HL-60/S4 treated with retinoic acid at 250 ng/mL for 4 days and 3 days (cell line): ENCODE measurements around the gene ATRIP.
"Not testable (repeated sequence)": the region's sequence is repeated elsewhere in the genome, so short reads cannot be mapped to it uniquely, and the experiment has no call there.

Experiments
- in situ Hi-C: fragments of 300-500 bp; cut with MboI; formaldehyde crosslinking; loops from 2 replicates; pipeline ENCODE4 v1.7.0; 2022; ENCODE audit warnings: low sequenced_read_pairs

The ATRIP gene

DNA sequence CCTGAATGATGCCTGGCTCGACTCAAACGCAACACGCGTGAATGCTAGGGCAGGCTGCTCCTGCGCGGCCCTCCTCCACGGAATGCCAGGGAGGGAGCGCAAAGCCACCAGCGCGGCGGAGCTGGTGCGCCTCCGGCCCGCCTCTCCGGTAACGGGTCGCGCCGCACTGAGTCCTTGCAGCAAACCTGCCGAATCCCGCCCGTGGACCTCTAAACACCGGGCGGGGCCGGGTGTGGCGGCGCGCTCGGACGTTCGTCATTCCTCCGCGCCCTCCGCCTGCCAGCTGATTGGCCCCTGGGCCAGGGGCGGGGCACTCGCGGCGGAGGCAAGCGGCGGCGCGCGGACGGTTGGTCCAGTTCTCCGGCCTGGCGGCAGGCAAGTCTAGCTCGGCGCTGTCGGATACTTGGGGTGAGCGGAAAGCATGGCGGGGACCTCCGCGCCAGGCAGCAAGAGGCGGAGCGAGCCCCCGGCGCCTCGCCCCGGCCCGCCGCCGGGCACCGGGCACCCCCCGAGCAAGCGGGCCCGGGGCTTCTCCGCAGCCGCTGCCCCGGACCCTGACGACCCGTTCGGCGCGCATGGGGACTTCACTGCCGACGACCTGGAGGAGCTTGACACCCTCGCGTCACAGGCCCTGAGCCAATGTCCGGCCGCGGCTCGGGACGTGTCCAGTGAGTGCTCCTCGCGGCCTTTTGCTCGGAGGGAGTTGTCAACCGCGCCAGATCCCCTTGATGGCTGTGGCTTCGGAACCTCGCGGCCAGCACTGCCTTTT lies at the start of gene ATRIP:
Gene ATRIP (plus strand): TSS at position 313 of the 769 bp plus-strand sequence. CDS start 109 bp downstream, at position 422.
- in situ Hi-C loops: no loop called here

DNA sequence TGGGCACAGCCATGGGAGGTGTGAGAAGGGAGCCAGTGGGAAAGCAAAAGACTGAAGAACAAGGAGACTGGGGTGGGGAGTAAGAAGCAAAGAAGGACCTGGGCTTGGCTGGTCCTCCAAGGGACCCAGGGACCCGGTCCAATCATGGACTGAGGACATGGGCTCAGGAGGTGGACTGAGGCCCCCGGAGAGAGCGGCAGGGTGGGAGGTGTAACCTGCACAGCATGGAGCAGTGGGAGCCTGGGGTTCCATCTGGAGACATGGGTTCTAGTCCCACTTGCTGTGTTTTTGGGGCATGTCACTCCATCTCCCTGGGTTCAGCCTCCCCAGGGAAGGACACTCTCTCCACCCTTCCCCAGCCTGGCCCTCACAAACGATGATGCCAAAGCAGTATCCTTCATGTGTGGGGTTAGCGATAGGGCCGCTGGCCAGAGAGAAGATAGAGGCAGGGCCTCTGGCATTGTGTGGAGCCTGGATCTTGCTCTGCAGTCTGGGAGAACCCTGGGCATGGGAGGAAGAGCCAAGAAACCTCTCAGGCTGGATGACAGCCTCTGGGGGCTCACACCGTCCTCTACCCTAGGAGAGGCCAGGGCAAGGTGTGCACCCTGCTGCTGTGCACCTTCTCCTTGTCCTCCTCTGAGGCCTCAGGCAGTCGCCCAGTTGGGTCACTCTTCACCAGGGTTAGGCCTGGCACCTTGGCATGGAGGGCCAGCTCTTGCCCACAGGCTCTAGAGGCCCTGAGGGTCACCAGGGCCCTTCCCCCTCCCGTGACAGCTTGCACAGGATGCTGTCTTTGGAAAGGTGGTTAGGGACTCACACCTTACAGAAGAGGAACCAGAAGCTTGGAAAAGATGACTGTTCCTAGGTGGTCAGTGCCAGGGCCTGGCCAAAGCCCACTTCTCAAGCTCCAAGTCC lies 48.5 kb upstream of the ATRIP start:
- in situ Hi-C loops: no loop called here

DNA sequence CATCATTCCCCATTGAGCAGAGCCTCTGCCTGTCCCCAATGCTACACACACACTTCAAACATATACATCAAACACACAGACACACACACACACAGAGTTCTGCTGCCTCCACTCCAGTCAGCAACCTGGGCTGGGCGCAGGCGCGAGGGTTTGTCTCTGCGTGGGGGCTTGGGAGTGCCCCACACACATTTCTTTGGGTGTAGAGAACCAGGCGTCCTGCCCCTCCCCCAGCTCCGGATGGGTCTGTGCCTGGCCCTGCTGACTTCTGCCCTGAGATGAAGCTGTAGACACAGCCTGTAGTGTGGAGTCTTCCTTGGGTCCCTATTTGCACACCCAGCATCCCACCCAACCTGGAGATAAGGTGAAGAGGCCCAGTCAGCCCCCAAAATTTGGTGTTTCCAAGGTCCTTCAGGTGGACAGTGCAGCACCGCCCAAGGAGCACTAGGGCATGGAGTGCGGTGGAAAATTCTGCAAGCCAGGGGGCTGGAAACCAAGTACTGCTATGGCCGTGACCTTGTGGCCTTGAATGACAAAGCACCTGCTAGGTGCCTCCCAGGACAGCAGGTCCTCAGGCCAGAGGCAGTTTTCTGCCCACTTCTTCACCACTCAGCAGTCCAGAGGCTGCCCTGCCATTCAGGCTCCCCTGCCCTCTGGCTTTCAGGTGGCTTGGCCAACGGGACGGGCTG lies 47.7 kb upstream of the ATRIP start:
- in situ Hi-C loops: no loop called here

DNA sequence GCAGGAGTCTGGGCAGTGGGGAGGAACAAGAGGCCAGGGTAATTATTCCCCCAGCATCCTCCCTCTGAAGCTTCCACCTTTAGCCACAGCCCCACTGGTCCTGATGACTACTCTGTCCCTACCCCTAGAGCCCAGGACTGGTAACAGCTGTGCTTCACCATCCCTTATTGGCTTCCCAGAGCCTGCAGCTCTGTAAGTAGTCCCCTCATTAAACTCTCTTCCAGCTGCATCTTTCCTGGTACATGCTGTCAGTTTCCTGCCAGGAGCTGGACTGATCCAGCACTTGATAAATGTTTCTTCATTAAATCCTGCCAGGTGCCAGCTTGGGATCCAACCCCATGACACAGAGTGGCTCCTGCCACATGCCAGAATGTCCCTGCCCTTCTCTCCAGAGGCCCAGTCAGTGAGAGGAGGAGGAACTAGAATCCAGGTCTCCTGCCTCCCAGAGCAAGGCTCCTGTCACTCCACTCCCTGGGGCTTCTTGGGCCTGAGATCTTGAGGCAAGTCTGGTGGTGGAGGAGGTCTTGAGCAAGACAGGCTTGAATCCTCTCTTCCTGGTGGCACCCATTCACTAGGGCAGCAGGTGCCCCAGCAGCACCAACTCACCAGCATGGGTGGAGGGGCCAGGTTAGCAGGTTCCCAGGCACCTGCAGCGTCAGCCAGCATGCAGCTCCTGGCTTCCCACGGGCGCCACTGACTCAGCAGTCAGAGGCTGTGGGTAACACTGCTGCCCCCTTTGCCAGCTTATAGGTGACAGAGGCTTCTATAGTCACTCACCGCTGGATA lies 47.0 kb upstream of the ATRIP start:
- in situ Hi-C loops: no loop called here

DNA sequence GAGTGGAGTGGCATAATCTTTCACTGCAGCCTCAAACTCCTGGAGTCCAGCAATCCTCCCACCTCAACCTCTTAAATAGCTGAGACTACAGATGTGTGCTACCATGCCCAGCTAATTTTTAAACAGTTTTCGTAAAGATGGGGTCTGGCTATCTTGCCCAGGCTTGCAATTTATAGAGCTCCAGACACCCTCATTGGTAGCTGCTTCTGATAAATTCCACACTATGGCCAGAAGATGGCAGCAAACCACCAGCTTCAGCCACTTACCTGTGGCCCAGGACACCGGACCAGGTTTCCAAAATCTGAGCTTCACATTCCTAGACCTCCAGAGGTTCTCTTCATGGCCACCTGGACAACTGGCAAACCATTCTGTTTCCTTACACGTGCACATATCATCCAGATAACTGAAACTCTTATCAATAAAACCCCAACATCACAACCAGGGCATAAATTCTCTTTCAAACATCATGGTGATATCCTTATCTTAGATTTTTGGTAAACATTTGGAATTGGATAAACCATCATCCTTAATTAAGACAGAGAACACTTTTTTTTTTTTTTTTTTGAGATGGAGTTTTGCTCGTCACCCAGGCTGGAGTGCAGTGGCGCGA lies 45.6 kb upstream of the ATRIP start:
- in situ Hi-C loops: no loop called here

DNA sequence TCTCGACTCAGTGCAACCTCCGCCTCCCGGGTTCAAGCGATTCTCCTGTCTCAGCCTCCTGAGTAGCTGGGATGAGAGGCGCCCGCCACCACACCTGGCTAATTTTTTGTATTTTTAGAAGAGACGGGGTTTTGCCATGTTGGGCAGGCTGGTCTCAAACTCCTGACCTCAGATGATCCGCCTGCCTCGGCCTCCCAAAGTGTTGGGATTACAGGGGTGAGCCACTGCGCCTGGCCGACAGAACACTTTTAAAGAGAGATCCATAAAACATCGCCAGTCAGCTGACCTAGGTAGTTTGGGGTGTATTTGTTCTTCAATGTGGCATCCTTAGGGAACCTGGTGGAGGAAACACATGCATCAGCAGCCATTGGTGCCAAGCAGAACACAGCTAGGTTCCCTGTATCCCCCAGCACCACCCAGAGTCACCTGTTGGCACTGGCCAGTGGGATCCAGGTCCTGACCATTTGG lies 45.1 kb upstream of the ATRIP start:
- in situ Hi-C loops: not testable (repeated sequence)

DNA sequence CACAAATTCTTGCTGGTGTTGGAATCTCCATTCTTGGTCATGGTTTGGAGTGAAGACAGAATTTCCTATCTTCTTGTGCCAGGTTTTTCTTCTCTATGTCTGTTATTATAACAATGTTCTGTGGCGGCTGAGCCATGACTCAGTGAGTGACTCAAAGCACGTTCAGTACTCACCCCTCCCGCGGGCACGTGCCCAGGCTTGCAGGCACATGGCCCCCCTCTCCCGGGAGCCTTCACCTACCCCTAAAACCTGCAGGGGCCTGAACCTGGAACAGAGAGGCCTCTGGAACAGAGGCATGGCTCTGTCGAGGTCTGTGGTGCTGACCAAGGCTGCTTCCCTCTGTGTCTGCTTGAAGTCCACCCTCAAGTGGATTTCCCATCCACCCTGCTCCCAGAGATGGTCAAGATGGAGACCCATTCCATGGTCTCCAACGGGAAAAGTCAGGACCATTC lies 44.2 kb upstream of the ATRIP start:
- in situ Hi-C loops: no loop called here

DNA sequence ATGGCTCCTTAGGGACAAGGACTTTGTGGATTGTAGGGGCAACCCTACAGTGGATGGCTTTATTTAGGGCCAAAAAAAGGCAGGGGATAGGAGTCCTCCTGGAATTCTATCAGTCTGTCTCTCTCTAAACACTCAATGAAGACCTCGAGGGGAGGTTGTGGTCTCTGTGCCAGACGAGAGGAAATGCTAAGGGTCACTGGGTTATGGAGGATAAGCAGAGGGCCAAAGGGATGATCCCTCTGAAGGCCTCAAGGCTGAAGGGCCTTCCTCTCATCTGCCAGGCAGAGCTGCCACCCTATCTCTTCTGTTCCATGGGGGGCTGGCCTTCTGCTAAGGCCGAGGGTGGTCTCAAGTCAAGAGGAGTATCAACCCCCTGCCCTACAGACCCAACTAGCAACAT lies 43.6 kb upstream of the ATRIP start:
- in situ Hi-C loops: no loop called here

DNA sequence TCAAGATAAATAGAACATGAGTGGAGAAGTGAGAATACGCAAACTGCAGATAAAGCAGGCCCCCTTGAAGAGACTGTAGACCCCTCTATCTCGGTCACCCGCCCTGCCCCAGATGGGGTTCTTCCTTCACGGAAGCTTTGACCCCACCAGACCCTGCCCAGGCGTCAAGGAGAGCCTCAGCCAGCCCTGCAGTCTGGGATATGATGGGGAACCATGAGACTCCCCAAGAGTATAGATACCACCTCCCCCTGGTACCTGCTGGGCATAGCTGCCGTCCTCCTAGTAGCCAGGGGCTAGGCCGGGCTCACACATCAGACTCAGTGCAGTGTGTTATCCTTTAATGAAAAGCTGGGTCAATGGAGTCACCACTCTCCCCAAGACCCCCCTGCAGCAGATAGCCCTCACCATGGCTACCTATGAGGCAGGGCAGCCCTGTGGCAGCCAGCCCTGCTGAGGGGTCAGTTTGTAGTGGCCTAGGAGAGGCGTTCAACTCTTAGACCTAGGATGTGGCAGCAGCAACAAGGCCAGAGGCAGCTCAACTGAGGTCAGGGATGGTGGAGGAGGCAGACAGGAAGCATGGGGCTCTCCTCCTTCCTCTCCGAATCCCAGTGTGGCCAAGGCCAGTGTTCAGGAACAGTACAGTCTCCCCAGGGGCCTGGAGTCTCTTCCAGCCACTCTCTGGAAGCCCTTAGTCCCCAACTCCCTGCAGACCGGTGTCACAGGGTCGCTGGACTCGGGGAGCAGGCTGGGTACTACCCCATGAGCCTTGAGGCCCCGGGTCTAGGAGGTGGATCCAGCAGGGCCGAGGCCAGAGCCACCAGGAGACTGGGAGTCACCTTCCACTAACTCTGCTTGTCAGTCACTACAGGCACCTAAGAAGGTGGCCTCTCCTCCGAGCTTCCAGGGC lies 42.8 kb upstream of the ATRIP start:
- in situ Hi-C loops: no loop called here

DNA sequence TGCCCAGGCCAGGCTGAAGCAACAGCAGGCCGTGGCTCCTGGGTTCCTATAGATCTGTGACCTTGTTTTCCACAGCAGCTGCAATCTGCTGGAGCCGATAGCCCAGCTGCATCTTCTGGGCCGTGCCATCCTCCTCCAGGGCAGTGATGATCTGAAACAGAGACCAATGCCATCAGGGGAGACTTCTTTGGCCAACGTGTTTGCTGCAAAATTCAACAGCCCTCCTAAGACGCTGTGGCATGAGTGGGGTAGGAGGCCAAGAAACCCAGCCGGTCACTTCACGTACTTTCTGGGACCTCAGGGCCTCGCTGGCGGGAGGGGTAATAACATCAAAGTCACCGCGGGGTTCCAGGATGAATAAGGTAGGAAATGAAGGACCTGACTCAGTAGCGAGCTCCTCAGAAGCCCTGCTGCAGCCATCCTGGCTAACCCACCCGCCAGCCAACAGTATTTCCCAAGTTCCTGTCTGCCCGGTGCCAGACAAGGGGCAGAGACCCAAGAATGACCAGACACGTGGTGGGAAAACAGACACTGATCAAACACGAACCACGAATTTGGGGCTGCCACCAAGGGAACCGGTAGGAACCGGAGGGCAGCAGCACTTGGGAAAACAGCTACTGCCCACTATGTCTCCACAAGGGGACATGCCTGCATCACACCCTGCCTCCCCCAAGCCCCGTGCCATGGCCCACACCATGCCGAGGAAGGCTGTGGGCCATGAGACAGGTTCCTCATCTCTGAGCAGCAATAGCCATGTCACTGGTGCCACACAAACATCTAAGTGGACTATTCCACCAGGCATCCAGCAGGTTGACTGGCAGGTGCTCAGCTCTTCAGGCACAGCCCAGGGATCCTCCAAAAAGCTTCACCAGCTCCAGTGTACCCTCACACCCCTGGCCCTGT lies 41.8 kb upstream of the ATRIP start:
- in situ Hi-C loops: no loop called here

DNA sequence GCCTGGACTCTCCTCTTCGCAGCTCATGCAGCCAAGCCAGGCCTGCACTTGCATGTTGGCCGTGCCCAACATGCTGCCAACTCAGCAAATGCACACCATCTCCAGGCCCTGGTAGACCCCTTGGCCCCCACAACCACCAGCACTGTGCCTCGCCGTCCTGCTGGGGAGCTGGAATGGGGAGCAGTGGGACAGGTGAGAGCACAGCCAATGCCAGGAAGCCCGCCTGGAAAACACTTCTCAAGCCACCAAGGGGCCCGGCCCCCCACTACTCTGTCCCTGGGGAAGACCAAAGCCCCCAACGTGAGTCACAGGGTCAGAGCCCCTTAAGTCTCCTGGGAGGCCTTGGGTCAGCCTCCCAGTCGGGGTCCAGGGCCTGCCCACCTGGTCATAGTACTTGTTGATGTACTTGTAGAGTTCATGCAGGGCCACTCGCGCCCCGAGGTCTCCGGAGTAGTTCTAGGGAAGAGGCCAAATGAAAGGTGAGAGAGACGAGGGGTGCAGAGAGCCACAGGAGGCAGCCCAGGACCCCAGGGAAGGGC lies 41.1 kb upstream of the ATRIP start:
- in situ Hi-C loops: no loop called here

DNA sequence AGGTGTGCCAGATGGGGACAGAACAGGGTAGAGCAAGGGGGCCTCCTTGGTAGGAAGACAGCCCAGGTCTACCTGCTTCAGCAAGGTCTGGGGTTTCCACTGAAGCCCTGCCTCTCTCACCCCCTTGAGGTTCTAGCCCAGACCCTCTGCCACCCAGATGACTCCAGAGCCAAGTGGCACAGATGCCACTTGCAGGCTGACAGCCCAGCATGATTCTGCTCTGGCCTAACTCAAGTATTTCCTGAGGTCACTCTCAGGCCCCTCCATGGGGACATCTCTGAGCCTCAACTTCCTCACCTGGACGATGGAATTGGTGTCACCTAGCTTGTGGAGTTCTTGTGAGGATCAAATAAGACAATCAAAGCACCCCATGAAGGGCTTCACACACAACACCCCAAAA lies 40.6 kb upstream of the ATRIP start:
- in situ Hi-C loops: no loop called here

DNA sequence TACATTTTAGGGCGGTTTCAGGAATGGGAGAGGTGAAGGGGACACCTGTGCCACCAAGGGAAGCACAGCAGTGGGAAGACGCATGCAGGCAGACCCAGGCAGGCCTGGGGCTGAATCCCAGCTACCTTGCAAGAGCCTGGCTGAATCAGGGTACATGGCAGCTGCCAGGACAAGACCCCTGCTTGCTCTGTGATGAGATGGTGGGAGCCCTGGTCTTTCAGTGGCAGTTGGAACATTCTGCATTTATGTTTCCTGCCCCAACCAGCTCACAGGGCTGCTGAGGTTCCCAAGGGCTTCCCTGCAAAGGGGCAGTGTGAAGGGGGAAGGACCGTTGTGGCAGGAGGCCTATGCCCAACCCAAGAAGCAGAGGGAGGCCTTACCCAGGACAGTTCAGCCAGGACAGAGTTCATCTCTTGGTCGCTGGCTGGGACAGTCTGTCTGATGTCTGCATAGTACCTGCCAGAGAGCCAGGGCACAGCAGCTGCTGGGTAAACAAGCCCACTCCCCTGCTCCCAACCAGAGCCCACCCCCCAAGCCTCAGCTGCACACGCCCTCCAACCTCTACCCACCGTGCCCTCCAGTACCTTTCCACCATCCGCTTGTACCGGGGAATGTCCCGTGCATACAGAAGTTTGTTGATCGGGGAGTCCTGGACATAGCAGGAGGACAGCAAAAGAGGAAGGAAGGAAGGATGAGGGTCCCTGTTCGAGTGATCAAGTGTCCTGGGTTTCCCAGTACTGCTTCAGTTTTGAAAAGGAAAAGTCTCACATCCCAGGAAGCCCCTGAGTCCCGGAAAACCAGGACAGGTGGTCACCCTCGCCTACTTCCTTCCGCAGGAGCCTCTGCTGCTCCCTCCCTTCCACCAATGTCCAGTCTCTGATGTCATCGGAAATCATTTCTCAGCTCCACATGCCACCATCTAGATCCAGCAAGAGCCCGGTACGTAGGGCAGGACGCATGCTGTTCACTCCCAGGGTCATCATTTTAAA lies 39.8 kb upstream of the ATRIP start:
- in situ Hi-C loops: no loop called here

DNA sequence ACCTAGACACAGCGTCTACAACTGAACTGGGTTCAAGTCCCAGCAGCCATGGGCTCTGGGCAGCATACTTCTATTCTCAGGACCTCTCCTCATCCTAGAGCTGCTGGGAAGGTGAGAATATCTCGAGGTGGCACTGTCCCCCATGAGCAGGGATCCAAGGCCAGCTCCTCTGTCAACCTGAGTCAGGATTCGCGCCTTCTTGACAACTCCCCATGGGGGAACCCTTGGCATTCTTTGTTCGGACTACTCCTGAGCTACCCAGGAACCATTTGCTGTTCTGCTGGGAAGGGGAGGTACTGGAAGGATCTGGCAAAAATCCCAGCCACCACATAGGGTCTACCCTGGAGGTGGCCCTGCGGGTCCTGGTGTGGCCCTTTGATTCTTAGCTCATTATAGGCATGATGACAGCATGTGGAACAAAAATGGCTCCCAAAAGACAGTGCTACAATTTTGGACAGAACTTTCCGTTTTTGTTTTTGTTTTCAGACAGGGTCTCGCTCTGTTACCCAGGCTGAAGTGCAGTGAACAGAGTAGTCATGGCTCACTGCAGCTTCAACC lies 38.9 kb upstream of the ATRIP start:
- in situ Hi-C loops: no loop called here

DNA sequence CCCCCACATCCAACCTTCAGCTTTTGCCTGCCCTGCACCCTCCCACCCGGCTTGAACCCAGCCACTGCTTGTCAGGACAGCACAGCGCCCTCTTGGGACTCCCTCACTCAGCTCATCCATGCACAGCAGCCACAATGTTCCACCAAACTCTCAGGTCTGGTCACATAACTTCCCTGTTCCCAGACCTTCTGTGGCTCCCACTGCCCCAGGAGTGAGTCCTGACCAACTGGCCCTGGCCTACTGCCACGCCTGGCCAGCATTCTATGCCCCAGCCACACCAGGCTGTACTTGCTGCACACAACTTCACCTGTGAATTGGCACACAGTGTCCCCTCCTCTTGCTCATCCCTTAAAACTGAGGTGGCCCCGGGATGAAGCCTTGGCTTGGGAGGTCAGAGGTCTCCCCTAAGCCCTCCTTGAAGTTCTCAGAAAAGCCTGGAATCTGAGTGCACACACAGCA lies 37.7 kb upstream of the ATRIP start:
- in situ Hi-C loops: no loop called here
